SIG-M5 treated with dmso at 0.1 percent for 504 hours (cell line): ENCODE results near the gene PCA3.
A peak's percentile ranks its signal among the peaks of the same experiment; 100 is the strongest.

Source experiments
- DNase-seq: peaks from one replicate; lab custom pipeline; 2025; ENCODE audit not compliant: unreplicated experiment; lab: John Stamatoyannopoulos, UW

PCA3 gene

GRCh38 chr9:76756941-76757673 lies 7.1 kb upstream of the PCA3 start:
- DNase-seq, result no peak

DNA sequence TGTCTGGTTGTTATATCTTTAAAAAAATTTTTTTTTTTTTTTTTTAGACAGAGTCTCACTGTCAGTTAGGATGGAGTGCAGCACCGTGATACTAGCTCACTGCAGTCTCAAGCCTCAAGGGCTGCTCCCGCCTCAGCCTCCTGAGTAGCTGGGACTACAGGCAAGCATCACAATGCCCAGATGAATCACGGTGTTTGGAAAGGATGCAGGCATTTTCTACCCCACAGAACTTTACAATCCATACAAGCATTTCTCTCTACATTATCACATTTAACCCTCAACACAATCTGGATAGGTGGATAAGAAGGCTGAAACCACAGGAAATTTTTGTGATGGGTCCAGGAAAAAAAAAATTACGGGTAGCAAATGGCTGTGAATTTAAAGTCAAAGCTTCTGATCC lies 5.8 kb upstream of the PCA3 start:
- DNase-seq, result no peak

DNA sequence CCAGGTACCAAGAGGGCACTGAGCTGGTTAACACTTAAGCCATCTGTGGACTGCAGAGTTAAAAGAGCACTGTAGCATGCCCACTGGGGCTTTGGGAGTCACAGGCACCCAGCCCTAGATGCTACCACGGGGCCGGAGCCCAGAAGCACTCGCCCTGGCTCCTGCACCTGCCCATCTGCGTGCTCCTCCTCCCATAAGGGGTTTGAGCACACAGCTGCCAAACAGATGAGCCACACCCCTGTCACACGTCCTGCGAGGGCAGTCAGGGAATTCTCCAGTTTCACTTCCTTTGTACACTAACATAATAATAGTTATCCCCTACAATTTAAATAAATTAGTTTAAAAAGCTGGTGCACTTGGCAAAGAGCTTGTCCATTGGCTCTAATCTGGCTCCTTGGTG lies 4.5 kb upstream of the PCA3 start:
- peak; percentile 2 for DNase-seq

DNA sequence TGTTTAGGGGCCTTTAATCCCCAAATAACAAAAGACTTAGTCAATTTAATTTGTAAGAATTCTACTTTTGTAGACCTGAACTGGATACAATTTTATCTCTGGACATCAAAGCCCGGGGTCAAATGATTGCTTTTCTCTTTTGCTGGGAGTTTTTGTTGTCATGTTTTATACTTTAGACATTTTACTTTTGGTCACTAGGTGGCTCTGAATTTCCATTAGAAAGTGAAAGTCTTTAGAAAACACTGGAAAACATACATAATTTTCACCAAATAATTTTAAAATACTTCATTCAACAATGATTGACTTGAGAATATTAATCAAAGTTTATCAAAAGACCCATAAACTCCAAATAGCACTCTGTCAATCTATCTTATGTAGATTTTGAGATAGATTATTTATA lies 2.8 kb upstream of the PCA3 start:
- no peak for DNase-seq

GRCh38 chr9:76766126-76766525 lies 1.9 kb downstream of the PCA3 start:
- no peak for DNase-seq

- DNase-seq, result no peak
These were observed 8.6 kb downstream of the PCA3 start for GRCh38 chr9:76772686-76773445.

GRCh38 chr9:76784881-76785280 lies 20.6 kb downstream of the PCA3 start:
- no peak for DNase-seq

GRCh38 chr9:76785501-76785900 lies 21.3 kb downstream of the PCA3 start:
- DNase-seq, result no peak

DNA sequence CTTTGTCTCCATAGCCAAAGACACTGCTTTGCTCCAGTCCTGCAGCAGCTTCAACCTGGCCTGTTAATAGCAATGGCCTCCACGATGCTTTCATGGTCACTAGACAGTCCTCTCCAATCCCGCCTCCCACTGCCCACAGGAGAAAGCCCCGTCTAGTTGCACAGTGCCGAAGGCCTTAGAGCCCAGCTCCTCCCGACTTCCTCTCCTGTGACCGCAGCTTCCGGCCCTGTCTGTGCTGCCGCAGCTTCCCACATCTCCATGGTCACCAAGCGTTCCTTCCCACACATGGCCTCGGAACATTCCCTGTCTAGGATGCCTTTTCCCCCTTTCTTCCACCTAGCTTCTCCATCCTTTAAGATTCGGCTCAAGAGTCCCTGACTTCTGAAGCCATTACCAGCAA lies 23.4 kb downstream of the PCA3 start:
- no peak for DNase-seq

DNA sequence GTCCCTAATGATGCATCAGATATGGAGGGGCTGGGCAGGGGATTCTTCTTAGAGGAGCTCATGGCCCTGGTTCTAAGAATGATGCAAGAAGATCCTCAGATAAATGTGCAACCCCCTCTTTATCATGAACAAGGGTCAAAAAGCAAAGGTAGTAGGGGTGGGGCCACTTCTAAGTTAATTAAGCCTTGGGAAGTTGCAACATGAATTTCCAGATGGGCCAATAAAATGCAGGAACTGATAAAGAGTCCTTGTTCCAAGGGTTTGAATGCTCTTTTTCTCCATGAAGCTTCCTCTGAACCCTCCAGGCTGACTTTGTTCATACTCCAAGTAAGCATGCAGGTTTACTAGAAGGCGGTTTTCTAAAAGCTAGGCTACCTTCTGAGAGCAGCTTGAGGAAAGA lies 25.6 kb downstream of the PCA3 start:
- DNase-seq, result no peak

DNA sequence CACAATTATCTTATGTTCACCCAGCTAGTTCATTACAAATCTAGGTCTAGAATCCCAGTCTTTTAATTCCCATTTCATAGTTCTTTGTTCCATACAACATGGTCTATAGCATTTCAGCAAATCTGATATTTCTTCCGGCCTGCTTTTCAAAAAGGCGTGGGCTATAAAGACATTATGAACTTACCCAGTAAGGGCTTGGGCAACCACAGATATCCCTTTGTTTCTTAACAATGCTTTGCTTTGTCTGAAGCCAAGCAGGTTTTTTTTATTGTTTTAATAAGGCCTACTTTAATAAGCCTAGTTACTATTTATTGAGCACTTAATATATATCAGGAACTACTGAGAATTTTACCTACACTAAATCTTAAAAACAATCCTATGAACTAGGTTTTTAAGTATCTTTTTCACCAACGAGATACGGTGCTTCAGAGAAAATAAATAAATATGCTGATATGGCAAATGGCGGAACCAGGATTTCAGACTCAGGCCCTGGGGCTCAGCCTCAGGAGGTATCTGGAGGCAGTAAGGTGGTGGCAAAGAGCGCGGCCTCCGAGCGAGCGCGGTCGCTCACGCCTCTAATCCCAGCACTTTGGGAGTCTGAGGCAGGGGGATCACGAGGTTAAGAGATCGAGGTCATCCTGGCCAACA lies 29.7 kb downstream of the PCA3 start:
- DNase-seq, result no peak

- no peak for DNase-seq
These were observed 32.1 kb downstream of the PCA3 start for GRCh38 chr9:76796296-76796695.

- no peak for DNase-seq
These were observed 34.3 kb downstream of the PCA3 start for GRCh38 chr9:76798527-76798926.

GRCh38 chr9:76799473-76799872 lies 35.2 kb downstream of the PCA3 start:
- no peak for DNase-seq

GRCh38 chr9:76800901-76801300 lies 36.7 kb downstream of the PCA3 start:
- DNase-seq, result no peak

DNA sequence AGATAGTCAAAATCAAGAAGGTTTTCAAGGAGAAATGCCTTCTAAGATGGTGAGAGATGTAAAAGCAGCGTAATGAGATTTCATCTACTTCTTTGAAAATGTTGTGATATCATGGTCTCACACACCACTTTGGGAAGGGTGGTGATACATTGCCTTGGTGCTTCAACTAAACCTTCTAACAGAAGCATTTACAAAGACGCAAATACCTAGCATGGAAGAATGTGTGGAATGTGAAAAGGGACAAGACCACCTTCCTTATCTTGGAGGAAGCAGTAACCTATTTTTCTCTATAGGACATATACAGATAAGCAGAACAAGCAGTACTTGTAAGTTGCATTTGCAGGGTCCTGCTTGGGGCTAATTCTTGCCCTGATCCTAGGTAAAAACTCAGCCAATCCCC lies 38.8 kb downstream of the PCA3 start:
- no peak for DNase-seq

GRCh38 chr9:76803762-76804161 lies 39.5 kb downstream of the PCA3 start:
- DNase-seq, result no peak

DNA sequence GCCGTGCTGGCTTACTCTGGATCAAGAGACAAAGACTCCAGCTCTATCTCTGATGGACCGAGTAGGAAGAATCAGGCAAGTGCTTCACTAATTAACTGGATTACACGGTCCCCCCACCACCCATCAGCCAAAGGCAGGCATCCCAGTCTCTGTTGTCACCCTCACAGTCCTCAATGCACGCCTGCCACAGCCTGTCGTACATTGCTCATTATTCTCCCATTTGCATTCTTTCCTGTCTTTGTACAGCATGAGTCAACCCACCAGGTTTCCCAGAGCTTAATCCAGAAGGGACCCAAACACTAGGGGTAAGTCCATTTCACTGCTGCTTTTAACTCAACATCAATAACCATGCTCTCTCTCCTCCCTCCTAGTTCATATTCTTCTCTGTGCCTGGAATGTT lies 44.4 kb downstream of the PCA3 start:
- DNase-seq, result no peak

GRCh38 chr9:76810377-76810957 lies 46.2 kb downstream of the PCA3 start:
- peak; percentile 44 for DNase-seq

GRCh38 chr9:76812591-76812990 lies 48.4 kb downstream of the PCA3 start:
- DNase-seq, result no peak

DNA sequence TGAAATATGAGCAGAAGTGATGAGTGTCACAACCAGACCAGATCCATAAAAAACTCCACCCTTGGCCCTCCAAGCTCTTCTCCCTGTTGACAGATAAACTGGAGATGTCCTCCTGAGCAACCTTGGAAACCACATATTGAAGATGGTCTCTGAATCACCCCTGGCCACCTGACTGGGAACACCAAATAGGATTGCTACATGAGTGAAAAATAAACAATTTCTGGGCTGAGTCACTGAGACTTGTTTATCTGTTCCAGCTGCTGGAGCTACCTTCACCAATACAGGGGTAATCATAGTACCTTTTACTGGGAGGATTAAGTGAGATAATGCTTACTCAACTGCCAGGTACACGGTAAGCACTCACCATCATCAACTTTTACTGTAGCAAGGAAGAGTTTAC lies 53.3 kb downstream of the PCA3 start:
- DNase-seq, result no peak

- DNase-seq, result peak; percentile 12
These were observed 54.0 kb downstream of the PCA3 start for GRCh38 chr9:76818271-76818670.
